ENCODE results near the gene LCAT.
"Not testable (repeated sequence)": the region's sequence is repeated elsewhere in the genome, so short reads cannot be mapped to it uniquely, and the experiment has no call there.

LCAT gene

DNA sequence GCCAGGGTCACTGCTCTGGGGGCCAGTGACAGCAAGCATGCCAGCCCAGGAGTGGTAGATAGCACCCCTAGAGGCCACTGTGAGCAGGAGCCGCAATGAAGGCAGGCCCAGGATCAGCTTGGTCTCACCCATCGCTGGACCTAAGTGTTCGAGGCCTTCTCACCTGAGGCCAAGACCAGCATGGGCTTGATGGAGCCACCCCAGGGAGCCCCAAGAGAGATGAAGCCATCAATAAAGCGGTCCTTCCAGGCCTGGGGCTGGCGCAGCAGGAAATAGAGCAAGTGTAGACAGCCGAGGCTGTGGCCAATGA, 1.8 kb downstream of the LCAT start:
- Histone ChIP-seq H3K36me3 (ENCODE audit: control insufficient read depth, insufficient read depth, low read length) (peaks cover 30% of the 10 kb centered on the region), H3K9ac (ENCODE audit: low read depth, low read length) (no peak overlapping the region), H3K9me3 (ENCODE audit: control insufficient read depth, insufficient read depth, low read length) (no peaks in the 10 kb centered on the region), H3K27me3 (ENCODE audit: control insufficient read depth, insufficient read depth, low read length) (no peaks in the 10 kb centered on the region), H3K4me3 (ENCODE audit: low read depth, low read length) (no peak overlapping the region), H3K4me1 (ENCODE audit: control insufficient read depth, insufficient read depth, low read length) (peaks cover 1% of the 10 kb centered on the region)

DNA sequence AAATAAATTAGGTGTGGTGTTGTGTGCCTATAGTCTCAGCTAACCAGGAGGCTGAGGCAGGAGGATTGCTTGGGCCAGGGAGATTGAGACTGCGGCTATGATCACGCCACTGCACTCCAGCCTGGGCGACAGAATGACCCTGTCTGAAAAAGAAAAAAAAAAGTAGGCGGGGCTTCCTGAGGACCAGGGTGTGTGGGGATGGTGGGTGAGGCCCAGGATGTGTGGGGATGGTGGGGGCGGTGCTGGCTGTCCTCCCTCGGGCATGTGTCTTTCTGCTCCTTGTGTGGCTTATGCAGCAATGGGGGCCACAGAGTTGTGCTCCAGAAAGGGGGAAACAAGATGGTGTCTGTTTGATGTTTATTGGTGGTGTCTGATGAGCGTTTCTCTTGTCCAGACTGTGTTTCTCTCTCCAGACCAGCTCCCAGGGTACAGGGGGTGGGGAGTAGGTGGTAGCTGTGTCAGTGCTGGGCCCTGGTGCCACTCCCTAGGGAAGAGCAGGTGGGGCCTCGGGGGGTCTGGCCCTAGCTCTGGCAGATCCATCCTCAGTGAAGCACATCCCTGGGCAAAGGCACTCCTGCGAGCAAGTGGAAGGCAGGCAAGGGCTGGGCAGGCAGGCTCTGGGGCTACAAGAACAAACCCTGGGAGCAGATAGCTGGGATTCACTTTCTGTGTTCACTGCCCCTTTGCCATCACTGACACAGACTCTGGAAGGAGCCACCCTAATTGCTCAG, 2.3 kb downstream of the LCAT start:
- Histone ChIP-seq H3K27me3 (ENCODE audit: control insufficient read depth, insufficient read depth, low read length) (no peaks in the 10 kb centered on the region), H3K4me3 (ENCODE audit: low read depth, low read length) (no peak overlapping the region), H3K4me1 (ENCODE audit: control insufficient read depth, insufficient read depth, low read length) (peaks cover 5% of the 10 kb centered on the region), H3K9ac (ENCODE audit: low read depth, low read length) (no peak overlapping the region), H3K36me3 (ENCODE audit: control insufficient read depth, insufficient read depth, low read length) (peaks cover 25% of the 10 kb centered on the region), H3K9me3 (ENCODE audit: control insufficient read depth, insufficient read depth, low read length) (no peaks in the 10 kb centered on the region)

DNA sequence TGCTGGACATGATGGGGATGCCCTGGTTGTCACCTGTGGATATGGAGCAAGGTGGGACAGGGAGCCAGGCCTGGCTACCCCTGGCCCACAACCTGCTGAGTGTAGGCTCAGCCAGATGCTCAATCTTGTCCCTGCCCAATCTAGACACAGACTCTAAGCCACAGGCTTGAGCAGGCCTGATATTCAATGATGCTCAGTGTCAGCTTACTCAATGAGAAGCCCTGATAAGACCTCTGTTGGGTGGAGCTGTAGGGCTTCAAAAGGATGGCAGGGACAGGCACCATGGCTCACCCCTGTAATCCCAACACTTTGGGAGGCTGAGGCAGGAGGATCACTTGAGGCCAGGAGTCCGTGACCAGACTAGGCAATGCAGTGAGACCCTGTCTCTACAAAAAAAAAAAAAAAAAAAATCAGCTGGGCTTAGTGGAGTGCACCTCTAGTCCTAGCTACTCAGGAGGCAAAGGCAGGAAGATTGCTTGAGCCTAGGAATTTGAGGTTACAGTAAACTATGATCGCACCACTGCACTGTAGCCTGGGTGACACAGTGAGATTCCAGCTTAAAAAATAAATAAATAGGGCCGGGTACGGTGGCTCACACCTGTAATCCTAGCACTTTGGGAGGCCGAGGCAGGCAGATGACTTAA, 3.4 kb downstream of the LCAT start:
- no peaks in the 10 kb centered on the region for H3K9me3 ChIP-seq (ENCODE audit: control insufficient read depth, insufficient read depth, low read length)
- H3K27me3 ChIP-seq (ENCODE audit: control insufficient read depth, insufficient read depth, low read length): no peaks in the 10 kb centered on the region
- peaks cover 20% of the 10 kb centered on the region for H3K36me3 ChIP-seq (ENCODE audit: control insufficient read depth, insufficient read depth, low read length)
- peaks cover 5% of the 10 kb centered on the region for H3K4me1 ChIP-seq (ENCODE audit: control insufficient read depth, insufficient read depth, low read length)
- no peak overlapping the region for H3K4me3 ChIP-seq (ENCODE audit: low read depth, low read length)
- H3K9ac ChIP-seq (ENCODE audit: low read depth, low read length): no peak overlapping the region

DNA sequence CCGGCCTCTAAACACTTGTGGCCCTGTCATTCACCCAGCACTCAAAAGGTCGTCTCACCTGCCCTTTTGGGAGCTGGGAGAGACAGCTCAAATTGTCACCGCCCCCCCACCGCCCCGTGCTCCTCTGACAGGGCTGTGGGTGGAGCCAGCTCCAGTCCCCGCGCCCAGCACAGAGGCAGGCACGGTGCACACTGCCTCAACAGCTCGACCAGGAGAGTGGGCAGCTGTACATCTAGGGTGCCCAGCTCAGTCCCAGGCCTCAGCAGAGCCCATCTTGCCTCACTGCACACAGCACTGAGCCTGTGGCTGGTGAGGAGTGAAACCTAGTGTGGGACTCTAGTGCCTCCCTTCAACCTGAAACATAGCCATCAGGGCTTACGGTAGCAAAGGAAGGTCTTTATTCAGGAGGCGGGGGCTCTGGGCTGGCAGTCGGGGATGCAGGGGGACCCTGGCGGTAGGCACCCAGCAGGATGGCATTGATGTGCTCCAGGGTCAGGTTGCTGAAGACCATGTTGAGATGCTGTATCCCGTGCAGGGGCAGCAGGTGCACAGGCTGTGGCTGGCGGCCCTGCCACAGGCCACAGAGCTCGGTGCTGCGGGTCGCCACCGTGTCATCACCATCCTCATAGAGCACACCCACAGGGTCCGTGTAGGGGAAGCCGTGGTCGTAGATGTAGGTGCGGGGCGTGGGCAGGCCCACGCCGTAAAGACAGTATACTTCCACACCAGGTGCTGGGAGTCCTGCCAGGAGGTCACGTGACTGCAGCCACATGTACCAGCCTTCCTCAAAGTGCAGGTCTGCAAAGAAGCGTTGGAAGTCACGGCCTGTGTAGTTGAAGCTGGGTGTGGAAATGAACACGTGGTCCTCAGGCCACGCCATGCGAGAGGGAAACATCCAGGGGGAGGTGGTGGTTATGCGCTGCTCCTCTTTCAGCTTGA, 4.1 kb downstream of the LCAT start:
- Histone ChIP-seq H3K9ac (ENCODE audit: low read depth, low read length) (no peak overlapping the region), H3K27me3 (ENCODE audit: control insufficient read depth, insufficient read depth, low read length) (no peaks in the 10 kb centered on the region), H3K9me3 (ENCODE audit: control insufficient read depth, insufficient read depth, low read length) (no peaks in the 10 kb centered on the region)

DNA sequence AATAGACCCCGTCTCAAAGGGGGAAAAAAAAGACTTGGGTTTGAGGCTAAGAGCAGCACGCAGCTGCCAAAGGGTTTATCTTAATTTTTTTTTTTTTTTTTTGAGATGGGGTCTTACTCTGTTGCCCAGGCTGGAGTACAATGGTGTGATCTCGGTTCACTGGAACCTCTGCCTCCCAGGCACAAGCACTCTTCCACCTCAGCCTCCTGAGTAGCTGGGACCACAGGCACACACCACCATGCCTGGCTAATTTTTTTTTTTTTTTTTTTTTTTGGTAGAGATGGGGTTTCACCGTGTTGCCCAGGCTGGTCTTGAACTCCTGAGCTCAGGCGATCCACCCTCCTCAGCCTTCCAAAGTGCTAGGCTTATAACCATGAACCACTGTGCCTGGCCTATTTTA, 6.2 kb downstream of the LCAT start:
- H3K27me3 ChIP-seq (ENCODE audit: control insufficient read depth, insufficient read depth, low read length); H3K4me1 ChIP-seq (ENCODE audit: control insufficient read depth, insufficient read depth, low read length); H3K36me3 ChIP-seq (ENCODE audit: control insufficient read depth, insufficient read depth, low read length); H3K9me3 ChIP-seq (ENCODE audit: control insufficient read depth, insufficient read depth, low read length); H3K9ac ChIP-seq (ENCODE audit: low read depth, low read length); H3K4me3 ChIP-seq (ENCODE audit: low read depth, low read length): not testable (repeated sequence)

More for the DNA sequence above, 4.1 kb downstream of the LCAT start:
- peaks cover 5% of the 10 kb centered on the region for H3K4me1 ChIP-seq (ENCODE audit: control insufficient read depth, insufficient read depth, low read length)
- H3K4me3 ChIP-seq (ENCODE audit: low read depth, low read length): no peak overlapping the region
- peaks cover 12% of the 10 kb centered on the region for H3K36me3 ChIP-seq (ENCODE audit: control insufficient read depth, insufficient read depth, low read length)

DNA sequence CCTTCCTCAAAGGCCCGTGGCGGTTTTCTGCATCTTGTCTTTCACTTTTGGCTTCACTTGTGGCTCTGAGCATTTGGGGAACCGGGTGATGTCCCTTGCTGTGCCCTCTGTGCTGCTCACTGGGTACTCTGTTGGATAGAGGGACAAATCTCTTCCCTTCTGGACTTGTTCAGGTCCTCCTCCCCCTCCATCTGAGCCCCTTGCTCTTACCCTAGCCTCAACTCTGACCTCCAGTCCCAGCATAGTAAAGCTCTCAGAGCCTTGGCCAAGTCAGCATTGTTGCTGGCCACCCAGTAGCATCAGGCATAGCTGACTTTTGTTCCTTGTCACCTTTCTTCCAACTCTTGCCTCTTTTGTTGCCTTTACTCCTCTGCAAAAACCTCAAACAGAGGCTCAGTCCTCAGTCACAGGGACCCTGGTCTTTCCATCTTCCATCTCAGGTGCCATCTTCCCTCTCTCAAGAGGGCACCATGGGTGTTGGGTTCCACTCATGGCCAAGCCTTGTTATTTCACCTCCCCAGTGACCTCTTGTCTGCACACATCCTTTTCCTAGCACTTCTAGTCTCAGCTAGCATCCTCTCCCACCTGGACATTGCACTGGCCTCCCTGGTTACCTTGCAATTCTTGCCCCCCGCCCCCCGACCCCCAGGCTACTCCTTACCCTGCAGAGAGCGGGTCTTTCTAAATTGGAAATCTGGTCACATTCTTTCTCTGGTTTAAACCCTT, 6.9 kb downstream of the LCAT start:
- peaks cover 8% of the 10 kb centered on the region for H3K4me1 ChIP-seq (ENCODE audit: control insufficient read depth, insufficient read depth, low read length)
- peak overlapping the region; percentile 97 for H3K9ac ChIP-seq (ENCODE audit: low read depth, low read length)
- peak overlapping the region; percentile 99 for H3K4me3 ChIP-seq (ENCODE audit: low read depth, low read length)
- peaks cover 7% of the 10 kb centered on the region for H3K36me3 ChIP-seq (ENCODE audit: control insufficient read depth, insufficient read depth, low read length)
- H3K9me3 ChIP-seq (ENCODE audit: control insufficient read depth, insufficient read depth, low read length): no peaks in the 10 kb centered on the region
- no peaks in the 10 kb centered on the region for H3K27me3 ChIP-seq (ENCODE audit: control insufficient read depth, insufficient read depth, low read length)

DNA sequence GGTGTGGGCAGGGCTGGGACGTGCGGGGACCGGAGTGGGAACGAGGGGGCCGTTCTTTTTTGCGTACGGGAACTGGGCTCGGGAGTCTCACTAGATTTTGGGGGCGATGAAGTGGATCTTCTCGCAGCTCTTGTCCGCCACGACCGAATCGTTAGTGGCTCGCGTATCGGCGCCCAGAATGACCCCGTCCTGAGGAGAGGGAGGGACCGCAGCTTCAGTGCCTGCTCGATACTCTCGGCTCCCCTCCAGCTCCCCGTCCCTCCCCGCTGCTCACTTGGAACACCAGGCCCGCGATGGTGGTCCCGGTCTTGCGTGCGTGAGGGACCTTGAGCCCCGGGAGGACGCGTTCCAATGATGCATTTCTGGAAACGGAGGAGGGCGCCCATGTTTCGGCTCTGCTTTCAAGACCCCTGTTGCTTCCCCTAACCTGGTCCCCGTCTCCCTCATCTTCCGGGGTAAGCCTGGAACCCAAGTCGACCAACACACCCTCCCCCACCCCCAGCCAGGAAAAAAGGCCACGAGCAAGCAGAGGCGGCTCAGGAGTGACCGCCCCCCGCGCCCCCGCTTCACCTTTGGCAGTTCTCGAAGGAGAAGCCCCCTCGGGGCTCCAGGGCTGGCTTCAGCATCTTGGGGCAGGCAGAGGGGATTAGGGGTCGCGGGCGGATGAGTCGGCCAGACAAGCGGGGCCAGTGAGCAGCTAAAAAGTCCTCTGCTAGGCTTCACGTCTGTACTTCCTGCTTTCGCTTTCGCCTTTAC, 7.6 kb downstream of the LCAT start, which contains the start of gene PSMB10:
TSS of gene PSMB10 (minus strand) at position 727 of the 756 bp plus-strand sequence. CDS start at position 626, 101 bp downstream.
- Histone ChIP-seq H3K36me3 (ENCODE audit: control insufficient read depth, insufficient read depth, low read length) (peaks cover 7% of the 10 kb centered on the region), H3K9ac (ENCODE audit: low read depth, low read length) (peak within 1 kb of the TSS; percentile 97), H3K9me3 (ENCODE audit: control insufficient read depth, insufficient read depth, low read length) (no peaks in the 10 kb centered on the region), H3K4me1 (ENCODE audit: control insufficient read depth, insufficient read depth, low read length) (peaks cover 8% of the 10 kb centered on the region), H3K27me3 (ENCODE audit: control insufficient read depth, insufficient read depth, low read length) (no peaks in the 10 kb centered on the region), H3K4me3 (ENCODE audit: low read depth, low read length) (peak within 1 kb of the TSS; percentile 99)

DNA sequence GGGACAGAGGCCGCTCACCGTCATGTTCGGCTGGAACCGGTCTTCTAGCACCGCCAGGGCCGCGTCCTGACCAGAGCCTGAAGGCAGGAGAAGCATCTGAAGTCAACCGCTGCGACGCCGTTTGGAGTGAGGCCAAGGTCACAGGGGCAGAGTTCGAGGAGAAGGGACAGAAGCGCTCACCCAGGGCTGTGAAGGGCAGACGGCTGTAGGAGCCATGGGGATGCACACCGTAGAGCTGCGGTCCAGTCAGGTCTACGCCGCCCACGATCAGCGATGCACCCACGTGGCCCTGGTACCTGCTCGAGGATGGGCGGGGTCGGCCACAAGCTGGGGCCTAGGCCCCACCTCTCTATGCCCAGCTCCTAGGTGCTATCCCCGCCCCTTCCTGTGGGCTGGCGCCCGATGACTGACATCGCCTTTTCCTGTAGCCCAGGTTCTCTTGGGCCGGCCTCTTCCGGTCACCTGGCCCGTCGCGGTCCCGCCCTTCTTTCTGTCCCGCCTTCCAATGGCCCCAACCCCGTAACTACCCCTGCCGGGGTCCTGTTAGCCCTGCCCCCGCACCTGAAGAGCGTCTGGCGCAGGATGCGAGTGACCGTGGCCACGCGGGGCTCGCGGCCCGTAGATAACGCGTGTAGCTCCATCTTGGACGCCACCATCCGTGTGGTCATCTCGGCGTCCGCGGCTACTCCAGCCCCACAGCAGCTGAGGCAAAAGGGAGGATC, 8.4 kb downstream of the LCAT start:
- Histone ChIP-seq H3K4me3 (ENCODE audit: low read depth, low read length) (peak overlapping the region; percentile 99), H3K36me3 (ENCODE audit: control insufficient read depth, insufficient read depth, low read length) (peaks cover 11% of the 10 kb centered on the region), H3K9me3 (ENCODE audit: control insufficient read depth, insufficient read depth, low read length) (no peaks in the 10 kb centered on the region), H3K9ac (ENCODE audit: low read depth, low read length) (peak overlapping the region; percentile 97), H3K27me3 (ENCODE audit: control insufficient read depth, insufficient read depth, low read length) (no peaks in the 10 kb centered on the region), H3K4me1 (ENCODE audit: control insufficient read depth, insufficient read depth, low read length) (peaks cover 8% of the 10 kb centered on the region)

DNA sequence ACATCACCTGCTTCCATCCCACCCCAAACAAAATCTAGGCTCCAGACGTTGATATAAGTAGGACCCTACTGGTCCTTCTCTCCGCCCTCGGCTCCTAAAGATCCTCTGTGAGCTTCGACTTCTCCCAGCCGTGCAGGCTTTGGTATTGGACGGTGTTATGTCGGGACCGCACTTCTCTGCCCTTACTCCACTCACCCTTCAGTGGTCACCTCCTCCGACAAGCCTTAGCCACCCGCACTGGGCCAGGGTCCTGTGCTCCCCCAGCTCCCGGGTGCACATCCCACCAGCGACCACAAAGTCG, 8.9 kb downstream of the LCAT start:
- Histone ChIP-seq H3K4me3 (ENCODE audit: low read depth, low read length) (peak overlapping the region; percentile 99), H3K4me1 (ENCODE audit: control insufficient read depth, insufficient read depth, low read length) (peaks cover 8% of the 10 kb centered on the region), H3K9ac (ENCODE audit: low read depth, low read length) (peak overlapping the region; percentile 89), H3K9me3 (ENCODE audit: control insufficient read depth, insufficient read depth, low read length) (no peaks in the 10 kb centered on the region), H3K27me3 (ENCODE audit: control insufficient read depth, insufficient read depth, low read length) (no peaks in the 10 kb centered on the region), H3K36me3 (ENCODE audit: control insufficient read depth, insufficient read depth, low read length) (peaks cover 16% of the 10 kb centered on the region)

DNA sequence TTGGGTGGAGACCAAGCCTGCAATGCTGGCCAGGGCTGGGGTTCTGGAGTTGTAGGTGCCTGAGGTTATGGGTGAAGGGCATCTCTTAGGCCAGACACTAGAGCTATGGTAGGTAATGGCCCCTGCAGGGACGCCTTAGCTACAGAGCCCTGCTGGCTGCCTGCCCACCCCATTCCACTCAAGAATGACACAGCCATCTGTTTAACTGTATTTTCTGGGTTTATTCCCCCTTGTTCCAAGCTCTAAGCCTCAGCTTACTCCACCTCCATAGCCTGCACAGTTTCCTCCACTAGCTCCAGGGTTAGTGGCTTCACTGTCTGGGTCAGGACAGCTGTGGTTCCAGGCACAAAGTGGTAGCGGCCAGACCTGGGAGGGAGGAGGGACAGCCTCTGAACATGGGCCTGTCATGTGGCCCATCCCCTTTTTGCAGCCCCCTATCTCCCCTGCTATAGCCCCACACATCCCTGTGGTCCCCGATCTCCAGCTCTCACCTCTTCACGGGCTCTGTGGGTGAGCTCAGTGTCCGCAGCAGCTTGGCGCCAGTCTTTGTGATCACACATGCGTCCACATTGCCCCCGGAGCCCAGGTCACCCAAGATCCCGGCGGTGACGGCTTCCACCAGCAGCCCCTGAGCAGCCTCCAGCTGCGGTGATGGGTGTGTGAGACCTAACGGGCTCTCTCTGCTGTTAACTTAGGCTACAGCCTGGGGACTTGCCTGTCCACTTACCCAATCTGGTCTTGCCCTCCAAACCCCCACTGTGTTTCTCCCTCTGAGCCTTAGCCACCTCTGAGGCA, 9.4 kb downstream of the LCAT start:
- Histone ChIP-seq H3K36me3 (ENCODE audit: control insufficient read depth, insufficient read depth, low read length) (peaks cover 18% of the 10 kb centered on the region), H3K9me3 (ENCODE audit: control insufficient read depth, insufficient read depth, low read length) (no peaks in the 10 kb centered on the region), H3K4me1 (ENCODE audit: control insufficient read depth, insufficient read depth, low read length) (peaks cover 8% of the 10 kb centered on the region), H3K27me3 (ENCODE audit: control insufficient read depth, insufficient read depth, low read length) (no peaks in the 10 kb centered on the region), H3K9ac (ENCODE audit: low read depth, low read length) (no peak overlapping the region), H3K4me3 (ENCODE audit: low read depth, low read length) (peak overlapping the region; percentile 99)
